ENCODE results near the gene INTS13.

Gene INTS13

DNA sequence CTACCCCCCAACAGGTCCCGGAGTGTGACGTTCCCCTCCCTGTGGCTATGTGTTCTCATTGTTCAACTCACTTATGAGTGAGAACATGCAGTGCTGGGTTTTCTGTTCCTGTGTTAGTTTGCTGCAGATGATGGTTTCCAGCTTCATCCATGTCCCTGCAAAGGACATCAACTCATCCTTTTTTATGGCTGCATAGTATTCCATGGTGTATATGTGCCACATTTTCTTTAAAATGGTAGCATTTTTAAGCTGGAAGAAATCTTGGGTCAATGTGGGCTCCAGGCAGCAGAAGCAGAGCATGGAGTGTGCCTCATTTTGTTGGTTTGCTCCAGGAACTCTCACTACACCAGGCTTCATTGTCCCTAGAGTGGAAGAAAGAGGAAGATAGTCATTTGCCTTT is 57.2 kb downstream of the INTS13 start:
- TF ChIP-seq ZNF274 (IDR thresholded peaks at IDR 0.05; ENCODE audit: low read depth, low read length) (no peak), YY1 (IDR thresholded peaks at IDR 0.05; ENCODE audit: insufficient read depth, insufficient read length) (no peak), SUZ12 (IDR thresholded peaks at IDR 0.05; ENCODE audit: extremely low read depth, insufficient read depth, insufficient read length) (no peak)
- Histone ChIP-seq H3K4me1 (ENCODE audit: insufficient read depth, insufficient read length) (no peaks in the 10 kb centered on the region), H3K36me3 (ENCODE audit: insufficient read depth, insufficient read length, low read length) (no peaks in the 10 kb centered on the region), H3K9me3 (ENCODE audit: insufficient read depth, low read length) (peaks cover 6% of the 10 kb centered on the region; the same call in 1 of the 2 replicates), H3K27me3 (ENCODE audit: insufficient read depth, insufficient read length) (no peaks in the 10 kb centered on the region), H3K9ac (ENCODE audit: insufficient read length, low read depth) (no peak overlapping the region), H3K4me3 (ENCODE audit: insufficient read length, low read depth) (no peak overlapping the region)
- no peak for DNase-seq (ENCODE audit: low read depth, low spot score)

DNA sequence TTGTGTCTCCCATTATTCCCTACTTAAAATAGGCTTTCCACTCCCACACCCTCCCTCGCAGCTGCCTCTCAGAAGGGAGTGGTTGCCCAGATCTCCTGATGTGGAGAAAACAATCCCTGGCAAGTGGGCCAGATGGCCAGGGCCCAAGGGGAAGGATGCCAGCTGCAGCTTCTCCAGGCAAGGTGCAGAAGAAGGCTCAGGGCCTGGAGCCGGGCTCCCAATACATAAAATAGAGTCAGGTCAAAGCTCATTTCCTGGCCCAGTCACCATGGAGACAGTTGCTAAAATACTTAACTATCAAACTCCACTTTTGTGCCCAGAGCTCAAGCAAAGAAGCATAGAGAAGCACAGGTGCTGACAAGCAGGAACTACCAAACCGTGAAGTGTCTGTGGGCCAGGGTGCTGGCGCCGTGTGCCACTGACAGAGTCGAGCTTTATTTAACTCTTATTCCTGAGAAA is 59.1 kb downstream of the INTS13 start:
- H3K36me3 ChIP-seq (ENCODE audit: insufficient read depth, insufficient read length, low read length) = no peaks in the 10 kb centered on the region
- no peaks in the 10 kb centered on the region for H3K4me1 ChIP-seq (ENCODE audit: insufficient read depth, insufficient read length)
- no peak overlapping the region for H3K4me3 ChIP-seq (ENCODE audit: insufficient read length, low read depth)
- DNase-seq (ENCODE audit: low read depth, low spot score) = no peak
- no peak overlapping the region for H3K9ac ChIP-seq (ENCODE audit: insufficient read length, low read depth)
- TF ChIP-seq YY1 (IDR thresholded peaks at IDR 0.05; ENCODE audit: insufficient read depth, insufficient read length) (no peak), SUZ12 (IDR thresholded peaks at IDR 0.05; ENCODE audit: extremely low read depth, insufficient read depth, insufficient read length) (no peak), ZNF274 (IDR thresholded peaks at IDR 0.05; ENCODE audit: low read depth, low read length) (no peak)
- H3K27me3 ChIP-seq (ENCODE audit: insufficient read depth, insufficient read length) = no peaks in the 10 kb centered on the region
- peaks cover 6% of the 10 kb centered on the region; the same call in 1 of the 2 replicates for H3K9me3 ChIP-seq (ENCODE audit: insufficient read depth, low read length)

GRCh38 chr12:26874501-26875296 is 63.1 kb downstream of the INTS13 start:
- no peak overlapping the region for H3K4me3 ChIP-seq (ENCODE audit: insufficient read length, low read depth)
- TF ChIP-seq SUZ12 (IDR thresholded peaks at IDR 0.05; ENCODE audit: extremely low read depth, insufficient read depth, insufficient read length) (no peak), YY1 (IDR thresholded peaks at IDR 0.05; ENCODE audit: insufficient read depth, insufficient read length) (no peak), ZNF274 (IDR thresholded peaks at IDR 0.05; ENCODE audit: low read depth, low read length) (no peak)
- H3K4me1 ChIP-seq (ENCODE audit: insufficient read depth, insufficient read length) = peaks cover 4% of the 10 kb centered on the region
- peaks cover 6% of the 10 kb centered on the region; the same call in 1 of the 2 replicates for H3K9me3 ChIP-seq (ENCODE audit: insufficient read depth, low read length)
- no peaks in the 10 kb centered on the region for H3K27me3 ChIP-seq (ENCODE audit: insufficient read depth, insufficient read length)
- no peaks in the 10 kb centered on the region for H3K36me3 ChIP-seq (ENCODE audit: insufficient read depth, insufficient read length, low read length)
- DNase-seq (ENCODE audit: low read depth, low spot score) = no peak
- no peak overlapping the region for H3K9ac ChIP-seq (ENCODE audit: insufficient read length, low read depth)

DNA sequence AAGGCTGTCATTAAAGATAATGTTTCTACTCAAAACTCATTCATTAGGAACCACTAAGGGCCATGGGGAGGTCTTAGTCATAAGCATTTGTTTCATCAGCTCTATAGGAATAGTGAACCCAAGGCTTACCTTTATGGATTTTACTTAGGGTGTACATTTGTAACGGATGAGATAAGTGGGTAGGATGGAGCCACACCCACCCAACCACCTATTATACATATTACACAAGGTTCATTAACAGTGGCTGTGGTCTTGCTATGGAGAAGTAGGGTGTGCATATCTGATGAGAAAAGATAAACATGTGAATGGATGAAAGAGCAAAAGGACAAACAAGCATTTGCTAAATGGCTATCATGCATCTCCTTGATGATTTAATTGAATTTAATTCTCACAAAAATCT is 65.2 kb downstream of the INTS13 start:
- no peak for DNase-seq (ENCODE audit: low read depth, low spot score)
- no peaks in the 10 kb centered on the region for H3K27me3 ChIP-seq (ENCODE audit: insufficient read depth, insufficient read length)
- H3K4me1 ChIP-seq (ENCODE audit: insufficient read depth, insufficient read length) = peaks cover 4% of the 10 kb centered on the region
- TF ChIP-seq YY1 (IDR thresholded peaks at IDR 0.05; ENCODE audit: insufficient read depth, insufficient read length) (no peak), SUZ12 (IDR thresholded peaks at IDR 0.05; ENCODE audit: extremely low read depth, insufficient read depth, insufficient read length) (no peak), ZNF274 (IDR thresholded peaks at IDR 0.05; ENCODE audit: low read depth, low read length) (no peak)
- H3K9ac ChIP-seq (ENCODE audit: insufficient read length, low read depth) = no peak overlapping the region
- no peaks in the 10 kb centered on the region for H3K36me3 ChIP-seq (ENCODE audit: insufficient read depth, insufficient read length, low read length)
- H3K4me3 ChIP-seq (ENCODE audit: insufficient read length, low read depth) = no peak overlapping the region
- H3K9me3 ChIP-seq (ENCODE audit: insufficient read depth, low read length) = peaks cover 4% of the 10 kb centered on the region; the same call in 1 of the 2 replicates

- no peak overlapping the region for H3K9ac ChIP-seq (ENCODE audit: insufficient read length, low read depth)
- H3K36me3 ChIP-seq (ENCODE audit: insufficient read depth, insufficient read length, low read length) = no peaks in the 10 kb centered on the region
- no peaks in the 10 kb centered on the region for H3K27me3 ChIP-seq (ENCODE audit: insufficient read depth, insufficient read length)
- no peaks in the 10 kb centered on the region for H3K9me3 ChIP-seq (ENCODE audit: insufficient read depth, low read length)
- DNase-seq (ENCODE audit: low read depth, low spot score) = no peak
- no peak overlapping the region for H3K4me3 ChIP-seq (ENCODE audit: insufficient read length, low read depth)
- H3K4me1 ChIP-seq (ENCODE audit: insufficient read depth, insufficient read length) = peaks cover 4% of the 10 kb centered on the region
- TF ChIP-seq ZNF274 (IDR thresholded peaks at IDR 0.05; ENCODE audit: low read depth, low read length) (no peak), YY1 (IDR thresholded peaks at IDR 0.05; ENCODE audit: insufficient read depth, insufficient read length) (no peak), SUZ12 (IDR thresholded peaks at IDR 0.05; ENCODE audit: extremely low read depth, insufficient read depth, insufficient read length) (no peak)
Observed at GRCh38 chr12:26871985-26872384, 65.8 kb downstream of the INTS13 start.

DNA sequence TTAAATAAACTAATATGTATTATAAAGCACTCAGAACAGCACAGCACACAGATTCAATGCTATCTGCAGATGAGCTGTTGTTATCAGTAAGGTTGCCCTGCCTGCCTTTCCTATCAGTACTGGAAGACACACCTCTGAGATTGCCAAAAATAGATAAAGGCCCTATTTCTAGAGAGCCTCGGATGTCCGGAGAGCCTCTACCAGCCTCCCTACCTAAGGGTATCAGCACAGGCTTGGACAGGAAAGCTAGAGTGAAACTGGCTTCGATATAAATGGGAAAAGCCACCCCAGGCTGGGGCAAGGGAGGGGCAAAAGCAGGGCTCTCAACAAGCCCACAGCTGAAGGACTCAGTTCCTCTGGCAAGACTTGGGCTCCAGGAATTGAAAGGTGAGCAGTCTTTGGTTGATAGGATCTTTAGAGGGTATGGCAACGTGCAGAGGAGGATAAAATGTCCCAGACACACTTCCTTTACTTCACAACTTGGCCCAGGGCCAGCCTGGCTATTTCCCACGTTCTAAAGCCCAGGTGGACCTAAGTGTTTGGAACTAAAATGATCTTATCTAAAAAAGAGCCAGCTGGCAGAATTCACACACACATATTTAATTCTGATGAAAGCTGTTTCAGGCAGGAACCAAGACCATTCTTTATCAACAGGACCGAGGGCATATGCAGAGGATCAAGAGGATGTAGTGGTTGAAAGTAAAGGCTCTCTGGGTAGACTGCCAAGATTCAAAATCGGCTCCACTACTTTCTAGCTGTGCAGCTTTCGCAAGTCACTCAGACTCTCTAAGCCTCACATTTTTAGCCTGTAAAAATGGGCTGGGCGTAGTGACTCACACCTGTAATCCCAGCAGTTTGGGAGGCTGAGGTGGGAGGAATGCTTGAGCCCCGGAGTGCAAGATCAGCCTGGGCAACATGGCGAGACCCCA is 67.0 kb downstream of the INTS13 start:
- DNase-seq (ENCODE audit: low read depth, low spot score) = no peak
- Histone ChIP-seq H3K4me1 (ENCODE audit: insufficient read depth, insufficient read length) (peaks cover 4% of the 10 kb centered on the region), H3K36me3 (ENCODE audit: insufficient read depth, insufficient read length, low read length) (no peaks in the 10 kb centered on the region), H3K27me3 (ENCODE audit: insufficient read depth, insufficient read length) (no peaks in the 10 kb centered on the region), H3K4me3 (ENCODE audit: insufficient read length, low read depth) (no peak overlapping the region), H3K9ac (ENCODE audit: insufficient read length, low read depth) (no peak overlapping the region), H3K9me3 (ENCODE audit: insufficient read depth, low read length) (no peaks in the 10 kb centered on the region)
- TF ChIP-seq ZNF274 (IDR thresholded peaks at IDR 0.05; ENCODE audit: low read depth, low read length) = no peak
- TF ChIP-seq SUZ12 (IDR thresholded peaks at IDR 0.05; ENCODE audit: extremely low read depth, insufficient read depth, insufficient read length) = no peak
- no peak for TF ChIP-seq YY1 (IDR thresholded peaks at IDR 0.05; ENCODE audit: insufficient read depth, insufficient read length)
